Activated T-cell treated with anti-CD3 and anti-CD28 coated beads, Interleukin-2, amount 50 U/mL, for 4 hours (primary cell): ENCODE data around the gene ZP4. TPM values are rescaled to one million over a fixed set of nuclear protein-coding genes. Genes with fewer than 3 reads are reported as not detected.

Experiments
- ATAC-seq, 2 donors: fragments of 200-7000 bp; cut with Tn5 transposase; one replicate each; pipeline ENCODE4 v1.10.0; 2021
- DNase-seq: peaks from one replicate; pipeline ENCODE4 v3.0.0-alpha.2; 2020
- H3K27me3 Mint-ChIP-seq: one replicate; pipeline ENCODE4 v1.8.0; 2021; ENCODE audit warnings: low read depth, mixed read lengths
- H3K36me3 Mint-ChIP-seq: one replicate; pipeline ENCODE4 v1.8.0; 2022; ENCODE audit warnings: mixed read lengths; ENCODE audit not compliant: insufficient read depth
- H3K4me1 Mint-ChIP-seq: one replicate; pipeline ENCODE4 v1.8.0; 2021; ENCODE audit warnings: low read depth, mixed read lengths
- H3K4me3 Mint-ChIP-seq: one replicate; pipeline ENCODE4 v1.8.0; 2021; ENCODE audit warnings: mild to moderate bottlenecking, moderate library complexity, mixed read lengths
- H3K9me3 Mint-ChIP-seq: one replicate; pipeline ENCODE4 v1.8.0; 2021; ENCODE audit warnings: mixed read lengths
- total RNA-seq, 3 donors: library from RNA; stranded (reverse); gene quantifications; one replicate each; pipeline ENCODE4 v1.2.1, GENCODE V29; 2021

The ZP4 gene
- not detected for total RNA-seq

- Mint-ChIP-seq H3K36me3 (no peaks in the 10 kb centered on the region), H3K4me1 (no peaks in the 10 kb centered on the region), H3K9me3 (no peaks in the 10 kb centered on the region), H3K27me3 (no peaks in the 10 kb centered on the region), H3K4me3 (no peak within 1 kb of the TSS)
- DNase-seq (no peak), ATAC-seq (no peak)
These were observed at the start of gene ZP4 for GRCh38 chr1:237890822-237891221. ZP4 (minus strand) TSS chr1:237890922; CDS start chr1:237890635, 287 bp downstream.

GRCh38 chr1:237938553-237938952 is 47.8 kb upstream of the ZP4 start:
- no peak overlapping the region for H3K4me3 Mint-ChIP-seq
- DNase-seq (no peak), ATAC-seq (no peak)

GRCh38 chr1:237938068-237938467 is 47.3 kb upstream of the ZP4 start:
- Mint-ChIP-seq H3K4me1 (no peaks in the 10 kb centered on the region), H3K36me3 (no peaks in the 10 kb centered on the region), H3K9me3 (no peaks in the 10 kb centered on the region), H3K4me3 (no peak overlapping the region), H3K27me3 (no peaks in the 10 kb centered on the region)
- no peak for ATAC-seq
- DNase-seq: no peak

More at GRCh38 chr1:237938553-237938952, 47.8 kb upstream of the ZP4 start:
- no peaks in the 10 kb centered on the region for H3K4me1 Mint-ChIP-seq
- no peaks in the 10 kb centered on the region for H3K9me3 Mint-ChIP-seq
- no peaks in the 10 kb centered on the region for H3K36me3 Mint-ChIP-seq
- H3K27me3 Mint-ChIP-seq: no peaks in the 10 kb centered on the region

- H3K4me3 Mint-ChIP-seq: no peak overlapping the region
- ATAC-seq (no peak), DNase-seq (no peak)
- no peaks in the 10 kb centered on the region for H3K27me3 Mint-ChIP-seq
- no peaks in the 10 kb centered on the region for H3K9me3 Mint-ChIP-seq
- H3K36me3 Mint-ChIP-seq: no peaks in the 10 kb centered on the region
- H3K4me1 Mint-ChIP-seq: no peaks in the 10 kb centered on the region
These were observed 42.1 kb upstream of the ZP4 start for GRCh38 chr1:237932816-237933215.

- Mint-ChIP-seq H3K4me1 (no peaks in the 10 kb centered on the region), H3K9me3 (no peaks in the 10 kb centered on the region), H3K36me3 (no peaks in the 10 kb centered on the region), H3K27me3 (no peaks in the 10 kb centered on the region), H3K4me3 (no peak overlapping the region)
- ATAC-seq (no peak), DNase-seq (no peak)
These were observed 40.9 kb upstream of the ZP4 start for GRCh38 chr1:237931581-237931980.

GRCh38 chr1:237927198-237927597 is 36.5 kb upstream of the ZP4 start:
- H3K36me3 Mint-ChIP-seq: no peaks in the 10 kb centered on the region
- no peaks in the 10 kb centered on the region for H3K4me1 Mint-ChIP-seq
- no peaks in the 10 kb centered on the region for H3K27me3 Mint-ChIP-seq
- H3K9me3 Mint-ChIP-seq: no peaks in the 10 kb centered on the region
- ATAC-seq (no peak), DNase-seq (no peak)
- H3K4me3 Mint-ChIP-seq: no peak overlapping the region

GRCh38 chr1:237921306-237921705 is 30.6 kb upstream of the ZP4 start:
- DNase-seq (no peak), ATAC-seq (no peak)
- Mint-ChIP-seq H3K9me3 (peaks cover 4% of the 10 kb centered on the region), H3K4me3 (no peak overlapping the region), H3K36me3 (no peaks in the 10 kb centered on the region), H3K4me1 (no peaks in the 10 kb centered on the region), H3K27me3 (no peaks in the 10 kb centered on the region)

GRCh38 chr1:237913345-237913744 is 22.6 kb upstream of the ZP4 start:
- Mint-ChIP-seq H3K4me3 (no peak overlapping the region), H3K27me3 (no peaks in the 10 kb centered on the region), H3K36me3 (no peaks in the 10 kb centered on the region), H3K4me1 (no peaks in the 10 kb centered on the region), H3K9me3 (peaks cover 22% of the 10 kb centered on the region)
- DNase-seq (no peak), ATAC-seq (no peak)

GRCh38 chr1:237911911-237912310 is 21.2 kb upstream of the ZP4 start:
- H3K4me1 Mint-ChIP-seq: no peaks in the 10 kb centered on the region
- peaks cover 21% of the 10 kb centered on the region for H3K9me3 Mint-ChIP-seq
- H3K36me3 Mint-ChIP-seq: no peaks in the 10 kb centered on the region
- H3K4me3 Mint-ChIP-seq: no peak overlapping the region
- DNase-seq (no peak), ATAC-seq (no peak)
- no peaks in the 10 kb centered on the region for H3K27me3 Mint-ChIP-seq

- Mint-ChIP-seq H3K4me1 (no peaks in the 10 kb centered on the region), H3K9me3 (peaks cover 18% of the 10 kb centered on the region), H3K4me3 (no peak overlapping the region), H3K36me3 (no peaks in the 10 kb centered on the region), H3K27me3 (no peaks in the 10 kb centered on the region)
- no peak for ATAC-seq
- DNase-seq: no peak
These were observed 20.1 kb upstream of the ZP4 start for GRCh38 chr1:237910834-237911233.

- no peak for ATAC-seq
- H3K9me3 Mint-ChIP-seq: peaks cover 6% of the 10 kb centered on the region
- no peak overlapping the region for H3K4me3 Mint-ChIP-seq
These were observed 13.2 kb upstream of the ZP4 start for GRCh38 chr1:237903961-237904360.

GRCh38 chr1:237902960-237903743 is 12.4 kb upstream of the ZP4 start:
- Mint-ChIP-seq H3K9me3 (peaks cover 3% of the 10 kb centered on the region), H3K36me3 (no peaks in the 10 kb centered on the region), H3K4me3 (no peak overlapping the region), H3K4me1 (no peaks in the 10 kb centered on the region), H3K27me3 (no peaks in the 10 kb centered on the region)
- no peak for ATAC-seq
- no peak for DNase-seq

More at GRCh38 chr1:237903961-237904360, 13.2 kb upstream of the ZP4 start:
- no peaks in the 10 kb centered on the region for H3K36me3 Mint-ChIP-seq
- no peak for DNase-seq
- H3K4me1 Mint-ChIP-seq: no peaks in the 10 kb centered on the region
- no peaks in the 10 kb centered on the region for H3K27me3 Mint-ChIP-seq

- H3K4me3 Mint-ChIP-seq: no peak overlapping the region
- no peaks in the 10 kb centered on the region for H3K4me1 Mint-ChIP-seq
- H3K36me3 Mint-ChIP-seq: no peaks in the 10 kb centered on the region
- ATAC-seq: no peak
- no peak for DNase-seq
- no peaks in the 10 kb centered on the region for H3K9me3 Mint-ChIP-seq
- no peaks in the 10 kb centered on the region for H3K27me3 Mint-ChIP-seq
These were observed 10.7 kb upstream of the ZP4 start for GRCh38 chr1:237901299-237901934.

GRCh38 chr1:237895630-237896029 is 4.9 kb upstream of the ZP4 start:
- no peaks in the 10 kb centered on the region for H3K9me3 Mint-ChIP-seq
- H3K27me3 Mint-ChIP-seq: no peaks in the 10 kb centered on the region
- H3K4me3 Mint-ChIP-seq: no peak overlapping the region
- H3K4me1 Mint-ChIP-seq: no peaks in the 10 kb centered on the region
- no peaks in the 10 kb centered on the region for H3K36me3 Mint-ChIP-seq
- DNase-seq: no peak
- no peak for ATAC-seq

- H3K4me1 Mint-ChIP-seq: no peaks in the 10 kb centered on the region
- H3K9me3 Mint-ChIP-seq: no peaks in the 10 kb centered on the region
- DNase-seq: no peak
- no peak overlapping the region for H3K4me3 Mint-ChIP-seq
- H3K36me3 Mint-ChIP-seq: no peaks in the 10 kb centered on the region
- no peaks in the 10 kb centered on the region for H3K27me3 Mint-ChIP-seq
- no peak for ATAC-seq
These were observed 3.4 kb upstream of the ZP4 start for GRCh38 chr1:237894131-237894530.
